HG02884 (cell line): Measurements from ENCODE around the gene ICAM4.

Source experiments
- ATAC-seq: cut with Tn5 transposase; IDR thresholded peaks from one replicate; pipeline ENCODE4 v1.9.1; 2021; ENCODE audit warnings: mild to moderate bottlenecking, moderate library complexity; ENCODE audit not compliant: unreplicated experiment

ICAM4 gene

DNA sequence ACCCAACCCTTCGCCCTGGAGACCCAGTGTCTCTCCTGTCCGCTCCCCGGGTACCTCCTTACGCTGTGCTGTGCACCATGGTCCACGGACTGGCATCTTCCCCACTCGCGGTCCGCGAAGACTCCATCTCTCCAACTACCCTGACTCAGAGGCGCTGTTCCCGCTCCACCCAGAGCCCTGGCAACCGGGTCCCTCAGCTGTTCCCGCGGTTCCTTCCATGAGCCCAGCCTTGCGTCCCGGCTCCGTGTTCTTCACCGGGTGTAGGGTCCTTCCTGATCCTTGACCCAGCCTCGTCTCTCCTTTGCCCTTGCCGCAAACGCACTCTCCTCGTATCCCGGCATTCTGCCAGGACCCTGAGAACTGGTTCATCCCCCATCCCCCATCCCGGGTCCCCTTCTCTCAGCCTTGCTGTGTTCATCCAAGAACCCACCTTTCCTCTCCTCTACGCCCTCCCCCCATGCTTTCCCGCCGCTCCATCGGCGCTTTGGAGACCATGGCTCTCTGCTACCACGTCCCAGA is 3.7 kb downstream of the ICAM4 start:
- no peak for ATAC-seq

DNA sequence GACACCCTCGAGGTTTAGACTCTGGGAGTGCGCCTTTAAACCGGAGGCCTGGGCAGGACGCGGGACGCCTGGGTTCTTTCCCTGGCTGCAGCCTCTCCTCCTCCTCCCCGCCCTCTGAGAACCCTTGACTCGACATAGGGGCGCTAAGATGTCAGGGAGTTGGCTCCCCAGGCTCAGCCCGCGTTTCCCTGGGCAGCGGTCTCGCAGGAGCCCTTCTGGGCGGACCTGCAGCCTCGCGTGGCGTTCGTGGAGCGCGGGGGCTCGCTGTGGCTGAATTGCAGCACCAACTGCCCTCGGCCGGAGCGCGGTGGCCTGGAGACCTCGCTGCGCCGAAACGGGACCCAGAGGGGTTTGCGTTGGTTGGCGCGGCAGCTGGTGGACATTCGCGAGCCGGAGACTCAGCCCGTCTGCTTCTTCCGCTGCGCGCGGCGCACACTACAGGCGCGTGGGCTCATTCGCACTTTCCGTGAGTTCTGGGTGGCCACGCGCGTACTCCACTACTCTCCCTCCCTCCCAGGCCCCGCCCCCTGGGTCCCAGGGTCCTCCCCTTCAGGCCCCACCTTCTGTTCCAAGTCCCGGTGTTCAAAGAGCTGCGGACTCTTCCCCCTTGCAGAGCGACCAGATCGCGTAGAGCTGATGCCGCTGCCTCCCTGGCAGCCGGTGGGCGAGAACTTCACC is 4.3 kb downstream of the ICAM4 start:
- ATAC-seq: no peak

GRCh38 chr19:10291554-10292205 is 4.9 kb downstream of the ICAM4 start:
- ATAC-seq: no peak

- ATAC-seq: no peak
These were observed 5.5 kb downstream of the ICAM4 start for GRCh38 chr19:10292206-10292788.

GRCh38 chr19:10292789-10293636 is 6.3 kb downstream of the ICAM4 start:
- no peak for ATAC-seq

- no peak for ATAC-seq
These were observed 7.0 kb downstream of the ICAM4 start for GRCh38 chr19:10293637-10294367.

GRCh38 chr19:10294368-10294697 is 7.6 kb downstream of the ICAM4 start:
- ATAC-seq: no peak

GRCh38 chr19:10295305-10295846 is 8.6 kb downstream of the ICAM4 start:
- ATAC-seq: no peak

GRCh38 chr19:10295847-10296591 is 9.3 kb downstream of the ICAM4 start:
- ATAC-seq: no peak

GRCh38 chr19:10299545-10300458 is 13.0 kb downstream of the ICAM4 start:
- no peak for ATAC-seq

GRCh38 chr19:10305139-10305806 is 18.5 kb downstream of the ICAM4 start:
- ATAC-seq: no peak

DNA sequence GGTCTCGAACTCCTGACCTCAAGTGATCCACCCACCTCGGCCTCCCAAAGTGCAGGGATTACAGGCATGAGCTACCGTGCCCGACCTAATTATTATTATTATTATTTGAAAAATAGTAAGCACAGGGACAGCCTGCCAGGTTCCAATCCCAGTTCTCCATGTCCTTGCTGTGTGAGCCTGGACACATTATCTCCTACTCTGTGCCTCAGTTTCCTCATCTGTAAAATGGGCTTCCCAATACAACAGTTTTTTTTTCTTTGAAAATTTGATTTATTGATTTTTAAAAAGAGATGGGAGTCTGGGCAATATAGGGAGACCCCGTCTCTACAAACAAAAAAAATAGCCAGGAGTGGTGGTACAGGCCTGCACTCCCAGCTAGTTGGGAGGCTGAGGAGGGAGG is 19.6 kb downstream of the ICAM4 start:
- ATAC-seq: no peak

DNA sequence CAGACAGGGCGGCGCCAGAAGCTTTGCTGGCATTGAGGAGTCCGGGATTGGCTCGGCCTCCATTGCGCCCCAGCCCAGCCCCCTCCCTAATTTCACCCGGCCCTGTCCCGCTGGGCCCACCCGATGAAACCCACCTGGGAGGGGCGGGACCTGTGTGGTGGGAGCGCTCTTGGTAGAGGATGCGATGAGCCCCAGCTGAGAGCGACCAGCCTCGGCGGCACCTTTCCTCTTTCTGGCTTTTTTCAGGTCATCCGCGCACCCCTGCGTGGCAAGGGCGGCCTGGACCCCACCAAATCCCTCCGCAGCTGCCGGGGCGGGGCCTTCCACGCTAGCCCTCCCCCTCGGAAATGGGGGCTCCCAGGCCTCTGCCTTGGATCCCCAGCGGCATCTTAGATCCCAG is 22.7 kb downstream of the ICAM4 start, which contains the start of gene ZGLP1:
TSS of gene ZGLP1 (minus strand) at position 393 of the 400 bp plus-strand sequence.
- no peak for ATAC-seq

DNA sequence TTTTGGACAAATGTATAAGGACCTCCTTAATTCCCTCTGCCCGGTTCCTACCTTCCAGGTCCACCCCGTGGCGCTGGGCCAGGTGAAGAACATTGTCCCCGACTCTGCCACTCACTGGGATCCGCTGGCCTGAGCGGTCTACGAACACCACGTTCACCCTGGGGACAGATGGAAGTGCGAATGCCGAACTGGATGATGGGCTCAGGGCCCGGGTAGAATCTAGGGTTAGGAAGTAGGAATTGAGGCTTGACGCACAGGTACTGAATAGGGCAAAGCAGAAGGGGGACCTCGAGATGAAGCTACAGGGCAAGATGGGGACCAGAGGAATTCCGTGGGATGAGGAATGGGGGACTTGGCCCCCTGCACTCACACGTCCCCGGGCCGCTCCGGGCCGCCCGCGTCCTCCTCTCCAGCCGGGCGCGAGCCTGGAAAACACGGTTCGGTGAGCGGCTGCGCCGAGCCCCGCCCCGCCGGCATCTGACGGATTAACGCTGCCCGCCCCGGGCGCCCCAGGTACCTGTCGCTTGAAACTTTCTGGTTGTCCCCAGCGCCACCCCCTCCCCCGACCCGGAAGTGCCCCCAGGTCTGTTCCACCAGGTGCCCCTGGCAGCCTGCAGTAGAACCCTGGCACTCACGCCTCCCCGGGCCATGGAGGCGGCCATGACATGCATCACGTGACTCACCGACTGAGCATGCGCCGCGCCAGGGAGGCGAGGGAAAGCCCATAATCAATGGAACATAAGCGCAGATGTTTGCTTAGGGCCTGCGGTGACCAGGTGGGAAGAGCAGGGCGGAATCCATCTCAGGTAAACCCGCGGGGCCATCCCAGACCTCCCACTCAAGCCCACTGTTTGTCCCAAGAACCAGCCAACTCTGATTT is 28.8 kb downstream of the ICAM4 start, which contains the start of gene FDX2:
TSS of gene FDX2 (minus strand) at position 681 of the 880 bp plus-strand sequence. CDS start at position 662, 19 bp downstream.
- ATAC-seq: no peak

DNA sequence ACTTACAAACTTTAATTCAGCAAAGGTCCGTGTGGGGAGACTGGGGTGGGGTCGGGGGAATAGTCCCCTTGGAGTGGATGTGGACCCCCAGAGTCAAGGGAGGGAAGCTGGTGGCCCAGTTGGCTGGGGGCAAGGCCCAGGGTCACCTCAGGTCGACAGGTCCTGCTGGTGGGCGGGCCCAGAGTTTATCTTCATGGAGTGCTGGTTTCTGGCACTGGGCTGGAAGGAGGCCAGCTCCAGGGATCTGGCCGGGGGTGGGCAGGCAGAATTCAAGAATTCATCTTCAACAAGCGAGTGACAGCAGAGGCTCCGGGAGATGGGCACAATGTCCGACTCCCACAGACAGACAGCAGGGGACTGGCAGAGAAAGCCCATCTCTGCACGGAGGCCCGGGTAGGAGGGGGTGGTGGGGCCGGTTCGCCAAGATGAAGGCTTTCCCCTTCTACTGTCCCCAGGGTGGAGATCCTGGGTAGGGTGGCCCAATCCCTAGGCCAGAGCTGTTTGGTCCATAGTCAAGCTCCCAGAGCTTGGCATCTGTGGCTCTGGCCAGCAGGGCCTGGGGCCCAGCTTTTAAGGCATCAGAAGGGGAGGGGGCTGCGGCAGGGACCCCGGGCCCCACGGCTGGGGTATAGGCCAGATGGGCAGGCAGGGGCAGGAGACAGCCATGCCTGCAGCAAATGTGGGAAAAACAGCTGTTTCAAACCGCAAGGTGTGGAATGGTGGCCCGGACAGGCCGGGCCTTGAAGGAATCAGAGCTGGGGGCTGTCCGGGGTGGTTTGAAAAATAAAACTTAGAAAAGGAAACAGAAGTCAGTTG is 29.7 kb downstream of the ICAM4 start:
- no peak for ATAC-seq
